ENCODE data around the gene FBXL2. TPM values are rescaled to one million over a fixed set of nuclear protein-coding genes. Genes with fewer than 3 reads are reported as not detected.

The FBXL2 gene
- polyA plus RNA-seq (ENCODE audit: insufficient read length in 10 of 10): 10 to 100 TPM in 2 of 10 donors, 1 to 10 TPM in 8; 5.5 to 13.5 (median 7.8) TPM
- long read RNA-seq, donor 1, partial matches to known transcripts: 0 of 5 reads
- long read RNA-seq, donor 1, other reads (novel, unspliced or antisense): 0 of 5 reads
- long read RNA-seq, donor 2: 0 reads
- long read RNA-seq, donor 3: 0 reads
- long read RNA-seq, donor 4: 0 reads
- long read RNA-seq, donor 5, partial matches to known transcripts: 0 of 1 reads
- long read RNA-seq, donor 5, other reads (novel, unspliced or antisense): 0 of 1 reads
- long read RNA-seq, donor 6, partial matches to known transcripts: 0 of 1 reads
- long read RNA-seq, donor 6, other reads (novel, unspliced or antisense): 0 of 1 reads
- long read RNA-seq, donor 7, partial matches to known transcripts: 0 of 3 reads
- long read RNA-seq, donor 7, other reads (novel, unspliced or antisense): 0 of 3 reads
- long read RNA-seq, donor 8, partial matches to known transcripts: 0 of 3 reads
- long read RNA-seq, donor 8, other reads (novel, unspliced or antisense): 0 of 3 reads
- long read RNA-seq, donor 9: 0 reads

- DNase-seq: peak; percentile 43 to 91 (median 73)
Observed at GRCh38 chr3:33277193-33277882, at the start of gene FBXL2. FBXL2 (plus strand) TSS chr3:33277442; CDS start chr3:33277513, 71 bp downstream.

GRCh38 chr3:33229066-33229465 lies 48.2 kb upstream of the FBXL2 start:
- no peak for DNase-seq

- DNase-seq: no peak
Observed at GRCh38 chr3:33229947-33230346, 47.3 kb upstream of the FBXL2 start.

- DNase-seq: no peak
Observed at GRCh38 chr3:33231756-33232465, 45.3 kb upstream of the FBXL2 start.

GRCh38 chr3:33233884-33234283 lies 43.4 kb upstream of the FBXL2 start:
- DNase-seq: no peak

- DNase-seq: no peak
Observed at GRCh38 chr3:33236005-33236404, 41.2 kb upstream of the FBXL2 start.

GRCh38 chr3:33237439-33237838 lies 39.8 kb upstream of the FBXL2 start:
- DNase-seq: no peak

- DNase-seq: no peak
Observed at GRCh38 chr3:33238923-33239322, 38.3 kb upstream of the FBXL2 start.

- no peak for DNase-seq
Observed at GRCh38 chr3:33240261-33240660, 37.0 kb upstream of the FBXL2 start.

GRCh38 chr3:33246786-33247185 lies 30.5 kb upstream of the FBXL2 start:
- no peak for DNase-seq

GRCh38 chr3:33250712-33251111 lies 26.5 kb upstream of the FBXL2 start:
- DNase-seq: no peak

GRCh38 chr3:33256249-33256648 lies 21.0 kb upstream of the FBXL2 start:
- no peak for DNase-seq

GRCh38 chr3:33260104-33260503 lies 17.1 kb upstream of the FBXL2 start:
- DNase-seq: no peak

- no peak for DNase-seq
Observed at GRCh38 chr3:33269385-33269784, 7.9 kb upstream of the FBXL2 start.

GRCh38 chr3:33271324-33271723 lies 5.9 kb upstream of the FBXL2 start:
- DNase-seq: no peak

GRCh38 chr3:33273628-33274027 lies 3.6 kb upstream of the FBXL2 start:
- no peak for DNase-seq

GRCh38 chr3:33278163-33278562 lies 921 bp downstream of the FBXL2 start:
- peak in 1 of 3 donors; percentile 37 for DNase-seq

GRCh38 chr3:33287672-33288282 lies 10.5 kb downstream of the FBXL2 start:
- DNase-seq: no peak

GRCh38 chr3:33299395-33300081 lies 22.3 kb downstream of the FBXL2 start:
- peak in 1 of 3 donors; percentile 81 for DNase-seq

- no peak for DNase-seq
Observed at GRCh38 chr3:33312361-33312760, 35.1 kb downstream of the FBXL2 start.

GRCh38 chr3:33313331-33313730 lies 36.1 kb downstream of the FBXL2 start:
- DNase-seq: no peak
